Kidney (tissue), 14 donors: ENCODE results near the gene CD79B. TPM values are rescaled to one million over a fixed set of nuclear protein-coding genes. Genes with fewer than 3 reads are reported as not detected.
"Not testable (repeated sequence)": the region's sequence is repeated elsewhere in the genome, so short reads cannot be mapped to it uniquely, and the experiment has no call there.

Experiments
- DNase-seq, 5 donors: peaks; one replicate each; pipeline ENCODE4 v3.0.0-alpha.2; 2013 to 2020
- FAIRE-seq: peaks from 2 replicates; lab custom pipeline; 2012; peaks lifted over from hg19 to GRCh38; lab: Jason Lieb, UNC
- H3K27ac ChIP-seq, 2 donors: one replicate each; pipeline ENCODE4 v1.7.0; 2013; ENCODE audit warnings: low read depth in 2 of 2, low read length in 2 of 2, inconsistent platforms in 1 of 2
- H3K27me3 ChIP-seq: one replicate; pipeline ENCODE4 v1.7.1; 2013; ENCODE audit warnings: low read length, inconsistent platforms; ENCODE audit not compliant: control insufficient read depth, insufficient read depth
- H3K36me3 ChIP-seq, 3 donors: one replicate each; pipeline versions ENCODE4 v1.7.0 to v1.7.1; 2013; ENCODE audit warnings: low read length in 3 of 3, control low read depth in 1 of 3, inconsistent platforms in 1 of 3; ENCODE audit not compliant: insufficient read depth in 3 of 3, control insufficient read depth in 2 of 3
- H3K4me1 ChIP-seq, 3 donors: one replicate each; pipeline versions ENCODE4 v1.7.0 to v1.7.1; 2013; ENCODE audit warnings: low read length in 3 of 3, inconsistent platforms in 1 of 3, low read depth in 1 of 3; ENCODE audit not compliant: control insufficient read depth in 2 of 3, insufficient read depth in 2 of 3
- H3K4me3 ChIP-seq, 3 donors: one replicate each; pipeline versions ENCODE4 v1.7.0 to v1.8.1; 2013; ENCODE audit warnings: low read length in 3 of 3, control low read depth in 1 of 3, inconsistent platforms in 1 of 3
- H3K9ac ChIP-seq, 3 donors: one replicate each; pipeline versions ENCODE4 v1.7.0 to v1.7.1; 2013; ENCODE audit warnings: low read length in 3 of 3, control low read depth in 1 of 3, inconsistent platforms in 1 of 3
- H3K9me3 ChIP-seq, 3 donors: one replicate each; pipeline versions ENCODE4 v1.7.0 to v1.7.1; 2013; ENCODE audit warnings: low read length in 3 of 3, control low read depth in 1 of 3, inconsistent platforms in 1 of 3; ENCODE audit not compliant: control insufficient read depth in 2 of 3, insufficient read depth in 1 of 3
- intact Hi-C: fragments of 100-400 bp; cut with DNase I; formaldehyde crosslinking; loops from one replicate; pipeline ENCODE4 v1.11.1; 2022
- polyA plus RNA-seq: library from polyadenylated mRNA; stranded (reverse); fragments of 350-450 nt; fragmentation: Illumina TruSeq; extraction: RNeasy Lipid Tissue Mini Kit (QIAGEN cat#74804); gene quantifications from one replicate; pipeline ENCODE4 v1.2.3, GENCODE V29; 2014; ENCODE audit warnings: low read depth, low replicate concordance; ENCODE audit not compliant: insufficient read depth
- total RNA-seq: library from RNA; stranded (reverse); fragmentation: NEBNext Ultra II Directional; extraction: Animal tissue kit (Norgen Biotek cat#: 25700); gene quantifications from one replicate; pipeline ENCODE4 v1.2.1, GENCODE V29; 2021
- TF ChIP-seq, protein P1 (sequence below): IDR thresholded peaks from 3 replicates; pipeline ENCODE4 v1.5.1; 2012; ENCODE audit warnings: mild to moderate bottlenecking, moderate library complexity, borderline replicate concordance; ENCODE audit not compliant: insufficient read depth; ENCODE audit errors: extremely low read depth
- donor health status: control.
- donor health status: control.
- donor health status: control.
- donor health status: control.
- donor health status: control.
- donor health status: DM: yes; HTN: yes; CAD: no.
- donor health status: Normal renal cell carcinoma (clear cell type).

Gene CD79B
- total and polyA plus RNA-seq, 2 donors from 2014 or later: 5.2 to 11.4 TPM

DNA sequence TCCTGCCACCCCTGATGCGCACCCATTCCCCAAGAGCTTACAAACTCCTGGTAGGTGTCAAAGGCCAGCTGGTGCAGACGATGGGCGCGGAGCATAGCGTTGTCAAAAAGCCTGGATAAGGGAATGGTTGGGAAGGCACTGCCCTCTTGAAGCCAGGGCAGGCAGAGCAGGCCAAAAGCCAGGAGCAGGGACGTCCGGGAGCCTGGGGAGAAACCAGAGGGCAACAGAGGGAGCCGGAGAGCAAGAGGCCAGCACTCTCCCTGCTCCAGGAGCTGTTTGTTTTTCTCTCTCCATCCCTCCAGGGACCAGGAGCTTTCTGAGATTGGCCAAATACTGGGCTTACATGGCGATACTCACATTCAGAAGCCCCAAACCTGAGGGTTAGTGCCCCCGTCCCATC, 13.8 kb downstream of the CD79B start:
- H3K36me3 ChIP-seq: no peaks in the 10 kb centered on the region
- H3K27me3 ChIP-seq: no peaks in the 10 kb centered on the region
- H3K4me1 ChIP-seq: no peaks in the 10 kb centered on the region
- no peaks in the 10 kb centered on the region for H3K9me3 ChIP-seq
- intact Hi-C loops: loop anchor here (10.0 kb wide), 2 partner anchors 96 to 216 kb away; partner anchors contain the start of gene ERN1
- no peak overlapping the region for H3K9ac ChIP-seq
- TF ChIP-seq, protein P1, sequence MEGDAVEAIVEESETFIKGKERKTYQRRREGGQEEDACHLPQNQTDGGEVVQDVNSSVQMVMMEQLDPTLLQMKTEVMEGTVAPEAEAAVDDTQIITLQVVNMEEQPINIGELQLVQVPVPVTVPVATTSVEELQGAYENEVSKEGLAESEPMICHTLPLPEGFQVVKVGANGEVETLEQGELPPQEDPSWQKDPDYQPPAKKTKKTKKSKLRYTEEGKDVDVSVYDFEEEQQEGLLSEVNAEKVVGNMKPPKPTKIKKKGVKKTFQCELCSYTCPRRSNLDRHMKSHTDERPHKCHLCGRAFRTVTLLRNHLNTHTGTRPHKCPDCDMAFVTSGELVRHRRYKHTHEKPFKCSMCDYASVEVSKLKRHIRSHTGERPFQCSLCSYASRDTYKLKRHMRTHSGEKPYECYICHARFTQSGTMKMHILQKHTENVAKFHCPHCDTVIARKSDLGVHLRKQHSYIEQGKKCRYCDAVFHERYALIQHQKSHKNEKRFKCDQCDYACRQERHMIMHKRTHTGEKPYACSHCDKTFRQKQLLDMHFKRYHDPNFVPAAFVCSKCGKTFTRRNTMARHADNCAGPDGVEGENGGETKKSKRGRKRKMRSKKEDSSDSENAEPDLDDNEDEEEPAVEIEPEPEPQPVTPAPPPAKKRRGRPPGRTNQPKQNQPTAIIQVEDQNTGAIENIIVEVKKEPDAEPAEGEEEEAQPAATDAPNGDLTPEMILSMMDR: no peak
- DNase-seq: peak in 1 of 5 donors; percentile 41
- H3K4me3 ChIP-seq: no peak overlapping the region
- no peak overlapping the region for H3K27ac ChIP-seq
- FAIRE-seq: no peak

DNA sequence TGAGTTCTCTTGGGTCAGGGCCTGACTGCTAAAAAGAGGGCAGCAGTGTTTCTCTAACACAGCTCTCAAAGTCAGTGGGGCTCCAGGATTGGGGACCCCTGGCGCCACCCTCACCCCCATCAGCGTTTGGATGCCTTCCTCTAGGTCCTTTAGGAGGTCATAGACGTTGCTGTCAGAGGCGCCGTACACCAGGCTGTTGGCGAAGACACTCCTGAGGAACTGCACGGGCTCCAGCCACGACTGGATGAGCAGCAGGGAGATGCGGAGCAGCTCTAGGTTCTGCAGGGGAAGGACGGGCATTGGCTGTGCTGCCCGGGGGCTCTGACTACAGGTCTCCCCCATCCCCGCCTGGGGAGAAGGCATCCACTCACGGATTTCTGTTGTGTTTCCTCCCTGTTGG, 14.5 kb downstream of the CD79B start:
- no peaks in the 10 kb centered on the region for H3K9me3 ChIP-seq
- no peak overlapping the region for H3K4me3 ChIP-seq
- H3K36me3 ChIP-seq: no peaks in the 10 kb centered on the region
- DNase-seq: no peak
- intact Hi-C loops: loop anchor here (10.0 kb wide), 2 partner anchors 97 to 217 kb away; partner anchors contain the start of gene ERN1
- no peak overlapping the region for H3K27ac ChIP-seq
- H3K27me3 ChIP-seq: no peaks in the 10 kb centered on the region
- TF ChIP-seq, protein P1: no peak
- no peaks in the 10 kb centered on the region for H3K4me1 ChIP-seq
- no peak overlapping the region for H3K9ac ChIP-seq
- FAIRE-seq: no peak

DNA sequence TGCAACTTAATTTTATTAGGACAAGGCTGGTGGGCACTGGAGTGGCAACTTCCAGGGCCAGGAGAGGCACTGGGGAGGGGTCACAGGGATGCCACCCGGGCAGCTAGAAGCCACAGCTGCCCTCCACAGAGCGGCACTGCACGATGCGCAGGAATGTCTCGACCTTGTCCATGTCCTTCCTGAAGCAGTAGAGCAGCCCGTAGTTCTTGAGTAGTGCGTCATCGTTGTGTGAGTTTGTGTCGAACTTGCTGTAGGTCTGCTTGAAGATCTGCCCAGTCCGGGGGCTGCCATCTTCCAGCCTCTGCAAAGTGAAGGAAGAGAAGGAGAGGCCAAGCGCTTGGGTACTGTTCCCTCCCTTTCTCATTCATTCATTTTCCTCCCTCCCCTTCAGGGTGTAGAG, 14.9 kb downstream of the CD79B start:
- H3K4me3 ChIP-seq, H3K9ac ChIP-seq, H3K27me3 ChIP-seq, FAIRE-seq, H3K36me3 ChIP-seq, H3K9me3 ChIP-seq, H3K27ac ChIP-seq, DNase-seq, H3K4me1 ChIP-seq: not testable (repeated sequence)
- intact Hi-C loops: loop anchor here (10.0 kb wide), 2 partner anchors 98 to 218 kb away; partner anchors contain the start of gene ERN1

DNA sequence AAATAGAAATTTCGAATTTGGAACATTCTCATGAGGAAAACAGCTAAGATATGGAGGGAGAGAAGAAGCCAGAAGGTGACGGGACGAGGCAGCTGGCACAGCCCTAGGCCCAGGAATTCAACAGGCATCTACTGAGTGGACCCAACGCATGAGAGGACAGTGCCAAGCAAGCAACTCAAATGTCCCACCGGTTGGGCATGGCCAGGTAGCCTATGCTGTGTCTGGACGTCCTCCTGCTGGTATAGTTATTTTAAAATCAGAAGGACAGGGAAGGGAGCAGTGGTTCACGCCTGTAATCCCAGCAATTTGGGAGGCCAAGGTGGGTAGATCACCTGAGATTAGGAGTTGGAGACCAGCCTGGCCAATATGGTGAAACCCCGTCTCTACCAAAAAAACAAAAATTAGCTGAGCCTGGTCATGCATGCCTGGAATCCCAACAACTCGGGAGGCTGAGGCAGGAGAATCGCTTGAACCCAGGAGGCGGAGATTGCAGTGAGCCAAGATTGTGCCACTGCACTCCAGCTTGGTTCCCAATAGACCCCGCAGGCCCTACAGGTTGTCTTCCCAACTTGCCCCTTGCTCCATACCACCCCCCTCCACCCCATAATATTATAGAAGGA, 15.5 kb downstream of the CD79B start:
- H3K27me3 ChIP-seq: no peaks in the 10 kb centered on the region
- no peak overlapping the region for H3K4me3 ChIP-seq
- TF ChIP-seq, protein P1: no peak
- no peak for FAIRE-seq
- H3K27ac ChIP-seq: no peak overlapping the region
- H3K9me3 ChIP-seq: no peaks in the 10 kb centered on the region
- intact Hi-C loops: loop anchor here (10.0 kb wide), 2 partner anchors 98 to 218 kb away; partner anchors contain the start of gene ERN1
- DNase-seq: peak in 1 of 5 donors; percentile 5
- no peaks in the 10 kb centered on the region for H3K4me1 ChIP-seq
- H3K9ac ChIP-seq: no peak overlapping the region
- H3K36me3 ChIP-seq: no peaks in the 10 kb centered on the region

DNA sequence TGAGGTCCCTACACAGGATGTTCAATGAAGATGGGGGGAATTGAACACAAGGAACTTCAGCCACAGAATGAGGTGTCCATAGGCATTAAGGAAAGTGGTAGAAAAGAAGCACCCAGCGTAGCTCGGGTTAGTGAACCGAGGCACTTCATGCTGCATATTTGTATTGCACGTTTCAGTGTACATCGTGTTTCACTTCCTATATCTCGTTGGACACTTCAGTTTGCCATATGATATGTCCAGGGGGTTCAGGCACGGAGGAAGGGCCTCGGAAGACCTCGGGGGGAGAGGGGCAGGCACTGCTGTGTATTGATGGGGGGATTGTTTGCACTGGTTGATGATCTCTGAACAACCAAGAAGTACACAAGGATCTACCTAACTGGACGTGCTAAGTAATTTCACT, 16.4 kb downstream of the CD79B start:
- intact Hi-C loops: loop anchor here (10.0 kb wide), 2 partner anchors 99 to 219 kb away; partner anchors contain the start of gene ERN1
- H3K9ac ChIP-seq, FAIRE-seq, H3K36me3 ChIP-seq, H3K27ac ChIP-seq, H3K9me3 ChIP-seq, H3K4me3 ChIP-seq, H3K27me3 ChIP-seq, H3K4me1 ChIP-seq: not testable (repeated sequence)
- peak in 1 of 5 donors; percentile 13 for DNase-seq
